Type B pancreatic cell (in vitro differentiated cells): ENCODE results near the gene HABP4. TPM values are rescaled to one million over a fixed set of nuclear protein-coding genes. Genes with fewer than 3 reads are reported as not detected.

Experiments
- DNase-seq: peaks from one replicate; pipeline ENCODE4 v3.0.0; 2021; ENCODE audit warnings: mixed read lengths; ENCODE audit not compliant: unreplicated experiment; ENCODE audit errors: extremely low spot score
- H3K27ac Mint-ChIP-seq: 2 replicates; pipeline ENCODE4 v1.8.0; 2021; ENCODE audit warnings: mild to moderate bottlenecking, mixed read lengths
- H3K27me3 Mint-ChIP-seq: 2 replicates; pipeline ENCODE4 v1.8.0; 2021; ENCODE audit warnings: mixed read lengths
- H3K36me3 Mint-ChIP-seq: 2 replicates; pipeline ENCODE4 v1.8.0; 2021; ENCODE audit warnings: mixed read lengths
- H3K4me1 Mint-ChIP-seq: one replicate; pipeline ENCODE4 v1.8.0; 2021; ENCODE audit warnings: mixed read lengths; ENCODE audit not compliant: unreplicated experiment
- H3K4me3 Mint-ChIP-seq: 2 replicates; pipeline ENCODE4 v1.8.0; 2021; ENCODE audit warnings: mild to moderate bottlenecking, mixed read lengths
- H3K9me3 Mint-ChIP-seq: 2 replicates; pipeline ENCODE4 v1.8.0; 2021; ENCODE audit warnings: mixed read lengths
- CTCF ChIP-seq: fragments of 200-600 bp; sonication (generic); conservative IDR thresholded peaks from 2 replicates; pipeline ENCODE4 v1.5.0; 2021; ENCODE audit warnings: antibody characterized with exemption, mild to moderate bottlenecking
- total RNA-seq: library from RNA; stranded (reverse); gene quantifications from 2 replicates; pipeline ENCODE4 v1.2.1, GENCODE V29; 2021; ENCODE audit warnings: low replicate concordance

HABP4 gene
- total RNA-seq, 1 donor from 2014 or later, result 19.4 TPM

- no peak overlapping the region for H3K27ac Mint-ChIP-seq
- H3K9me3 Mint-ChIP-seq, result no peaks in the 10 kb centered on the region
- DNase-seq, result no peak
- peaks cover 6% of the 10 kb centered on the region for H3K4me1 Mint-ChIP-seq
- H3K27me3 Mint-ChIP-seq, result no peaks in the 10 kb centered on the region
- no peak overlapping the region for H3K4me3 Mint-ChIP-seq
- no peak for TF ChIP-seq CTCF
- peaks cover 12% of the 10 kb centered on the region for H3K36me3 Mint-ChIP-seq
Measured at GRCh38 chr9:96457266-96457665, 7.3 kb downstream of the HABP4 start.

DNA sequence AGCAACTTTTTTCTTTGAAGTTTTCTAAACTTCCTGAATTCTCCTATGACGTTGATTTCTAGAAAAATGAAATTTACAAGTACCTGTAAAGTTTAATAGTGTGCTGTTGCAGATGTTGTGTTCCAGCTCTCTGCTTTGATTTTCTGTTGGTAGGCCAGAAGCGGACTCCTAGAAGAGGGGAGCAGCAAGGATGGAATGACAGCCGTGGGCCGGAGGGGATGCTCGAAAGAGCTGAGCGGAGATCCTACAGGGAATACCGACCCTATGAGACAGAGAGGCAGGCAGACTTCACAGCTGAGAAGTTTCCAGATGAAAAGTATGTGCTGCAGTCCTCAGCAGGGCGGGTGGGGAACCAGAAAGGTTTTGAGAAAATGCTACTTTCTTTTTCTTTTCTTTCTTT lies 8.3 kb downstream of the HABP4 start:
- H3K4me1 Mint-ChIP-seq, result peaks cover 6% of the 10 kb centered on the region
- no peaks in the 10 kb centered on the region for H3K27me3 Mint-ChIP-seq
- no peak for DNase-seq
- no peak overlapping the region for H3K27ac Mint-ChIP-seq
- no peaks in the 10 kb centered on the region for H3K9me3 Mint-ChIP-seq
- no peak for TF ChIP-seq CTCF
- no peak overlapping the region for H3K4me3 Mint-ChIP-seq
- H3K36me3 Mint-ChIP-seq, result peaks cover 12% of the 10 kb centered on the region

GRCh38 chr9:96459268-96460007 lies 9.5 kb downstream of the HABP4 start:
- no peak overlapping the region for H3K27ac Mint-ChIP-seq
- peaks cover 12% of the 10 kb centered on the region for H3K36me3 Mint-ChIP-seq
- no peaks in the 10 kb centered on the region for H3K27me3 Mint-ChIP-seq
- H3K4me1 Mint-ChIP-seq, result peaks cover 5% of the 10 kb centered on the region
- H3K9me3 Mint-ChIP-seq, result no peaks in the 10 kb centered on the region
- DNase-seq, result no peak
- H3K4me3 Mint-ChIP-seq, result no peak overlapping the region
- TF ChIP-seq CTCF, result no peak

- DNase-seq, result no peak
- H3K27me3 Mint-ChIP-seq, result no peaks in the 10 kb centered on the region
- no peak overlapping the region for H3K27ac Mint-ChIP-seq
- TF ChIP-seq CTCF, result no peak
- H3K4me1 Mint-ChIP-seq, result peaks cover 7% of the 10 kb centered on the region
- H3K9me3 Mint-ChIP-seq, result no peaks in the 10 kb centered on the region
- H3K36me3 Mint-ChIP-seq, result peaks cover 12% of the 10 kb centered on the region
- no peak overlapping the region for H3K4me3 Mint-ChIP-seq
Measured at GRCh38 chr9:96460470-96460869, 10.5 kb downstream of the HABP4 start.

DNA sequence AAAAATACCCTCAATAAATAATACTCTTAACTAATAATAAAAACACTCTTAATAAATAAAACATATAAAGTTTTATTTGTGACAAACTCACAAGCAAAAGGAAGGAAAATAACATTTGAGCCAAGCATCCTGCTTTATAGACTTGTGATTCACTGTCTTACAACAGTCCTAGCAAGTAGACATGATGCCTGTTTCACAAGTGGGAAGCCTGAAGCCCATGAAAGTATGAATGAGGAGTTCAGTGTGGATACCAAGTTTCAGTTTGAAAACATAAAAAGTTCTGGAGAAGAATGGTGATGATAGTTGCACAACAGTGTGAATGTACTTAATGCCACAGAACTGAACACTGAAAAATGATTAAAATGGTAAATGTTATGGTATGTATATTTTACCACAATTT lies 10.9 kb downstream of the HABP4 start:
- peaks cover 12% of the 10 kb centered on the region for H3K36me3 Mint-ChIP-seq
- no peak overlapping the region for H3K27ac Mint-ChIP-seq
- peaks cover 7% of the 10 kb centered on the region for H3K4me1 Mint-ChIP-seq
- H3K27me3 Mint-ChIP-seq, result no peaks in the 10 kb centered on the region
- H3K4me3 Mint-ChIP-seq, result no peak overlapping the region
- DNase-seq, result no peak
- H3K9me3 Mint-ChIP-seq, result no peaks in the 10 kb centered on the region
- TF ChIP-seq CTCF, result no peak
